GM21447 (cell line): ENCODE measurements around the gene PXDC1.

Experiments used
- ATAC-seq: cut with Tn5 transposase; IDR thresholded peaks from one replicate; pipeline ENCODE4 v1.9.1; 2021; ENCODE audit not compliant: unreplicated experiment

The PXDC1 gene, protein sequence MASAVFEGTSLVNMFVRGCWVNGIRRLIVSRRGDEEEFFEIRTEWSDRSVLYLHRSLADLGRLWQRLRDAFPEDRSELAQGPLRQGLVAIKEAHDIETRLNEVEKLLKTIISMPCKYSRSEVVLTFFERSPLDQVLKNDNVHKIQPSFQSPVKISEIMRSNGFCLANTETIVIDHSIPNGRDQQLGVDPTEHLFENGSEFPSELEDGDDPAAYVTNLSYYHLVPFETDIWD

DNA sequence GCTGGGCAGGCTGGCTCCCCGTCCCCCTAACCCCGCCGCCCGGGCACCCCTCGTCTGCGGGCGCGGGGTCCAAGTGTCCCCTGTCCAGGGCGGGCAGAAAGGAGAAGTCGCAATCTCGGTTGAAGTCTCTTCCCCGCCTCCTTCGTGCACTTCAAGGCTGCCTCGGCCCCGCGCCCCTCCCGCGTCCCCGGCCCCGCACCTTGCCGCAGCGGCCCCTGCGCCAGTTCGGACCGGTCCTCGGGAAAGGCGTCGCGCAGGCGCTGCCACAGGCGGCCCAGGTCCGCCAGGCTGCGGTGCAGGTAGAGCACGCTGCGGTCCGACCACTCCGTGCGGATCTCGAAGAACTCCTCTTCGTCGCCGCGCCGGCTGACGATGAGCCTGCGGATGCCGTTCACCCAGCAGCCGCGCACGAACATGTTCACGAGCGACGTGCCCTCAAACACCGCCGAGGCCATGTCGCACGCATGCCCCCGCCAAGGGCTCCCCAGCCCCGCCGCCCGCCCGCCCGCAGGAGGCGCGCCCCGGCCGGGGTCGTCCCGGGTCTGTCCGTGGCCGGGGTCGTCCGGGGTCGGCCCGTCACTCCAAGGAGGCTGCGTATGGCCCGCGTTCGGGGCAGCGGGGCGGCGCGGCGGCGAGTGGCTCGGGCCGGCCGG, at the start of gene PXDC1:
PXDC1 (minus strand) TSS at position 637 of the 653 bp plus-strand sequence; CDS start at position 455, 182 bp downstream.
- peak; percentile 21 for ATAC-seq

DNA sequence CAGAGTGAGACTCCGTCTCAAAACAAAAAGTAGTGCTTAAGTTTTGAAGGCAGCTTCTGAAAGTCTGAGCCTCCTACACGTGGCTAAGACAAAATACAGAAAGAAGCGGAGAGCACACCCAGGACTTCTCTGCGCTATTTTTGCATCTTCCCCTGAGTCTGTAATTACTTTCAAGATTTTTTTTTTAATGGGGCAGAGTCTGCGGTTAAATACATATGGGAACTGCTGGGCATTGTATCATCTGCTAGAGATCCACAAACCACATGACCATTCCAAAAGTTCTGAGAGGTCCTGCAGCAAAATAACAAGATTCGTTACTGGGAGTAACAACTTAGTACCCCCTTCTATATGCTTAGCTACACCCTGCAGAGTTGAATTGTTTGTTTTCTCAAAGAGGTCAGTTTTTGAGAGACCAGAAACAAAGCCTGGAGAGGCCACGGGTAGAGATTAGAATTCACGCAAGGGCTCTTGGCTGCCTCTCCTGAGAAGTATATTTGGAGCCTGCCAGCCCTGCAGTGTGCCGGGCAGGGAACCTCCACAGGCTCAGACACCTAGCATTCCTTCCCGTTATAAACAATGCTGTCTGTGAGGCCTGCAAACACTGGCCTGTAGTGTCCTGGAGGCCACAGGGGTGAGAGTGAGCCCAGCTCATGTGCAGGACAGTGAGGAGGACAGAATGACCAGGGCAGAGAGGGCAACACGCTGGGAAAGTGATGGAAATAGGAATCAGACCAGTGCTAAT, 49.5 kb upstream of the PXDC1 start:
- ATAC-seq, result no peak

DNA sequence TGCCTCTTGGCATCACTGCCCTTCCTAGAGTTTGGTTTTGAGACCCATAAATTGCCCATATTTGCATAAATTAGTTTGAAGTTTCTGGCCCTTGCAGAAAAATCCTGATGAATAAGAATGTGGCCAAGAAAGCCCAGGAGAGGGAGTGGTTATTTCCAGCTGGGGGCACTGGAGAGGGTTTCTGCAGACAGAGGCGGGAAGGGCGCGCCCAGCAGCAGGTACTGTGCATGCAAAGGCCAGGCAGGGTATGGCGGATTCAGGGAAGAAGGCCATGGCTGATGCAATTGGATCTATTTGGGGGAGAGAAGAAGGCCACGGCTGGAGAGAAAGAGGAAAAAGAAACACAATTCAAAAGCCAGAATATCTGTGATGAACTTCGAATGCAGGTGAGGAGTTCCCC, 48.2 kb upstream of the PXDC1 start:
- ATAC-seq, result no peak

DNA sequence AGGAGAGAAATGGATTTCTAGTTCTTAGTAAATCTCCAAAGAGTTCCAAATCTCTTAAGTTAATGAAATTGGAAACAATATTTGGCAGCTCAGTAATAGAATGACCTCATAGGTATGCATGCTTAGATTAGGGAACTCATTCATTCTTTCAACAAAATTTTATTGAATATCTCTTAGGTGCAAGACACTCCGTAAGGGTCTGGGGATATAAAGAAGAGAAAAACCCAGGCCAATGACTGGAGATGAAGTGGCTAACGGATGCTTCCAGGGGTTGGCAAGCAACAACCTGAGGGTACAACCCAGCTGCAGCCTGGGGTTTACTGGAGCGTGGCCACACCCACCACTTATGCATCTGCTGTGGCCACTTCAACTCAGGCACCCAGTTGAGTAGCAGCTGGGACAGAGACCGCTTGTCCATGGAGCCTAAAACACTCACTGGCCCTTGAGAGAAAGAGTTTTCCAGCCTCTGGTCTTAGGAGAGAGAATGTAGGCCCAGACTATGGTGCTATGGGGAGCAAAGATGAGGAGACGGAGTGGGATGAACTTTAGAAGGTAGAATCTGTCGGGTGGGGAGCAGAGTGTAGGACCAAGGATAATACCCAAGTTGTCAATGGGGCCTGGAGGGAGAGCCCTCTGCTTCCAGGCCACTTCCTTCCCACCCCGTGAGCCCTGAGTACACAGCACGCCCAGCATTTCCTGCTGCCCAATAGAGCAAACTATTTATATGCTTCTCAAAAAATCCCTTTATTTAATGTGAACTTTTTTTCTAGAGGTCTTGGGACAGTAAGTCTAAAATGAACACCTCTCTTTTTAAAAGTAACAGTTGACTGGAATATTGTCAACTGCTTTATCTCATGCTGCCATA, 46.8 kb upstream of the PXDC1 start:
- ATAC-seq, result no peak

DNA sequence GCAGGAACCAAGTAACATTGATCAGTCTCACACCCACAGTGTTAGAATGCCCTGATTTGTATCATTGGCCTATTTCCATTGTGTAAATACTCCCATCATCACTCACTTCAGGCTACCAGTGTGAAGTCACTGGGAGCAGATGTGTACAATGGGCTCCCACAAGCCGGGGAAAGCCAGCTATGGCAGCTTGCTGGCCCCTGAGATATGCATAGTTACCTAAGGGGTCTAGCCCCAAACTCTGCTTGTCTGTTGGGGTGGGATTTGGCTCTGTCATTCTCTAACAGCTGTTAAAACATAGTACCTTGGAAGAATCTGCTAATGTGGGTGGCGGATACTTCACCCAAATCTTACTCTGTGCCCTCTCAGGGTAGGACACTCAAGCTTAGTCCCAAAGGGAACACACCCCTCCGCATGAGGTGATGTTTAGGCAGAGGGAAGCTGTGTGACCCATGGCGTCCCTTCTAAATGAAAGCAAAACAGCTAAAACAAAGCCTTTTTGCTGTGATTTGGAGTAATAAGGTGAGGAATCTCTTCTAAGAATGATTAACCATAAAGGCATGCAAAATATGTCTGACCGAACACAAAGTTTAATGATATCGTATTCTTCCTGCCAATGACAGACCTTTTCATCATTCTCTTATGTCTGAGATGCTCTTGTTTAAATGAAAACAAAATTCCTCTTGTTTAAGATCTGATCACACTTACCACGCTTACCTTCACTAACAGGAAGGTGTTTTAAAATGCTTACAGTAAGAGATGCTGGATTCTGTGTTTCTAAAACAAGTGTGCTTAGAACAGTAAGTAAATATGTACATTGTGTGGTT, 45.9 kb upstream of the PXDC1 start:
- no peak for ATAC-seq

DNA sequence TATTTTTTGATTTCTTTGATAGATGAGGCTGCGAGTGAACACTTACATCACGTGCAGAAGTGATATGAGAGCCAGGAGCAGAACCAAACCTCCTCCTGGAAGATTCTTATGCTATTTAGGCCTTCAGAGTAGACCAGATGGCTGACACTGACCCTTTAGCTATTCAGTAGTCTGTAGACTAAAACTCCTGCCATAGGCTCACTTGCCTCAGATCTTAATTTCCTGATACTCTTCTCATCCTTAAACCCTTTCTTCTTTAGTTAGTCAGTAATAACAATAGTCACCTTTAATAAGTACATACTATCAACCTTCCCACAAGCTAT, 45.2 kb upstream of the PXDC1 start:
- ATAC-seq, result no peak

DNA sequence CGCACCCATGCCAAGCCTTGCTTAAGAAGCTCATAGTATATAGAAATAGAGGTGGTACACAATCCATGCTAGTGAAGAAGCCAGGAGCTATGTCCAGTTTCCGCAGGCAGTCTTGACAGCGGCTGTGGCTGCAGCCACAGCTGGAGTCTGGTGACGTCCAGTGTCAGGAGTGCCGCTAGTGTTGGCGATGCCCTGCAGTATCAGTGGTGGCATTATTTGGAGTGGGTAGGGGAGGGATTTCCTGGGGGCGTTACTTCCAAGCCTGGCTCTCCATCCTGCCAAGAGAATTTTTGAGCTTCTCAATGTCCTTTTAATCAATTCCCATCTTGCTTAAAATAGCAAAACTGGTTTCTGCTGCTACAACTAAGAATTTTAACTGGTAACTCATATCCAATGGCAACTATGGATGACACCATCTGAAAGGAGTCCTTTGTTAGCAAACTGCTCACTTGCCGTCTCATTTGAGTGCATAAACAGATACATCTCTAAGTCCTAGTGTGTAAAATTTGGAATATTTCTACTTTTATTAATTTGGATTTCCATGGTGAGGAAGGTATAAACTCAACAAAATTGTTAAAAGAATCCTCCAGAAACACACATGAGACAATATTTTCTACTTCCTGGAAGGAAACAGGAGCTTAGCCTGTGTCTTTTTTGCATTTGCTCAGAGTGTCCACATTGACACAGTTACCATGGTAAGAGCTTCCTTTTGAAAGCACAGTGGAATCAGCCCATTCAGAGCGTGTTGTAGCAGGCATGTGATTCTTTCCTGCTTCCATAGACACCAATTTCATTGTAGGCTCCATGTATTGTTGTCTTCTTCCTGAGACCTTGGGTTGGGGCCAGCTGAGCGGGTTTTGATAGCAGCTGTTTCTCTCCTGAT, 44.6 kb upstream of the PXDC1 start:
- ATAC-seq, result no peak

DNA sequence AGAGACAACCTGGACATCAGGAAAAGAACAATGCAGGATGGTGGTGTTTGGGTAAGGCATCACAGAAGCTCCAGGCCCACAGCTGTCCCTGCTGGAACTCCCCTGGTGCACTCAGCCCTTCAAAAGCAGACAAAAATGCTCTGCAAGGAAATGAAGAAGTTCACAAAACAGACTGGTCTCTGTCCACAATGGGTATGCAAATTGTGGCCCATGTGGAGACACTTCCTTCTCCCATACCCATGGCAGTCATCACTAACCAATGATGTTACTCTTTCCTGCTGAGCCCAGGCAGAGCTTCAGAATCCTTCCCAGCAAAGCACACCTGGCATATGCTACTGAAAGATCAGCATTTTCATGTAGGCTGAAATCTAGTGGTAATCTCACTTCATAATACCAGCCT, 42.6 kb upstream of the PXDC1 start:
- peak; percentile 80 for ATAC-seq

DNA sequence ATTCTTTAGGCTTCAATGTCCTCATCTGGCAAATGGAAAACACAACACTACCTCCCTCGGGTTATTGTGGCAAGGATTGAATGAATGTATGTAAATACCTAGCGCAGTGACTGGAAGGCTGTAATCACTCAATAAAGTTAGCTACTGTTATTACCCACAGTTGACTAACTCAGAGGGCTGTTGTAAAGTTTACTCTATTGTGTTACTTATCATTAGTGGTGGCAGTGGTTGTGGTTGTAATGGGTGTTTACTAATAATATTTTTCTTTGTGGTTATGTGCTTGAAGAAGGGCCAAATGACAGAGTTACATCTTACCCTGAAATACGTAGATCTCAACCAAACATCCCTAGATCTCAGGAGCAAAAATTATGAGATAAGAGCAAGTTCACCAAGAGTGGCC, 42.0 kb upstream of the PXDC1 start:
- ATAC-seq, result peak; percentile 32

DNA sequence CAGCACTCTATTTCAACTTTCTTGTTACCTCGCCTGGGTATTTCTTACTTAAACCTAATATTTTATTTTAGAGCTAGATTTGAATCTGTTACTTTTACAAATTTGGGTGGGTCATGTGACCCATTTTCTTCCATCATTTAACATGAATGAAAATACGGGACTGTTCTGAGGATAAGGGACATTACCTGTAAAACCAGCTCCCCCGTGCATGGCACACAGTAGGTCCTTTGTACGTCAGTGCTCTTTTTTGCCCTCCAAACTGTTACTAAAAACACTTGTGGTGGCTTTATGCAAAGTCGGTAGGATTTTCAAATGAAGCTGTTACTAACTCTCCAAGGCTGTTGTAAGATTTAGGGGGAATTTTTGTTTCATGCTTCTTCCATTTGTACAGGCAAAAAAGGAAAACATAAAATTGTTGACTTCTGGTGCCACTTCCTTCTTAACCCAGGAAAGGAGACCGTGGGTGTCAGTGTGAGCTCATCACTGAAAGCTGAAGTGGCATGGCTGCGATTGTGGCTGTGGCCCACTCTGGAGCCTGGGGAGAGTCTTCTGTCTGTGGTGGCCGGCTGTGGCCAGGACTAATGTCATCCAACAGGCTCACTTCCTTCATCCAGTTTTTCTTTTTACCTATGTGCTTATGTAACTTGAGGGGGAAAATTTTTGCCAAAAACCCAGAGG, 40.2 kb upstream of the PXDC1 start:
- no peak for ATAC-seq

DNA sequence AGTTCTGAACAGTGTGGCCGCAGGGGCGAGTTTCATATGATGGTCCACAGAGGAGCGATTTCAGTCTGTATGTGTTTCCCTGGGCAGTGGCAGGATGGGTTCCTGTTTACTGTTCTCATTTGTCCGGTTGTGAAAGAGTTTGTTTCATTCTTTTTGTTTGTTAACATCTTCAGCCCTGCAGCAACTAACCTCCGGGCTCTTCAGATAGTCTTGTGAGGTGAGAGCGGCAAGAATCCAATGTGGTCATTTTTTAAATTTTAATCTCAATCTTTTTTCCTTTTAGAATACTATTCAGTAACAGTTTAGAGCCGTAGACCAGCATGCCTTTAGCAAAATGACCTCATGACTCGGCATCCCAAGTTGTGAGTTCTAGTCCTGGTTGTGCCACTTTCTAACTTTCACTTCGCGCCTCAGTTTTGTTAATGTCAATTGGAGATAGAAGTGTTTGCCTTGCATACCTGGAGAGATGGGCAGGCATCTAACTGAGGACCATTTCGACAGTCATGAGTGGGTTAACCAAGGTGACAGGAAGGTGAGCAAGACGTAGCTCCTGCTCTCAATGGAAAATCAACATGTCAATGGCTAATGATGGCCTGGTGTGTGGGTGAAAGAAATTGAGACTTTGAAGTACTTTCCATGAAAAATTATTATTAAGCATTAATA, 38.5 kb upstream of the PXDC1 start:
- ATAC-seq, result no peak

DNA sequence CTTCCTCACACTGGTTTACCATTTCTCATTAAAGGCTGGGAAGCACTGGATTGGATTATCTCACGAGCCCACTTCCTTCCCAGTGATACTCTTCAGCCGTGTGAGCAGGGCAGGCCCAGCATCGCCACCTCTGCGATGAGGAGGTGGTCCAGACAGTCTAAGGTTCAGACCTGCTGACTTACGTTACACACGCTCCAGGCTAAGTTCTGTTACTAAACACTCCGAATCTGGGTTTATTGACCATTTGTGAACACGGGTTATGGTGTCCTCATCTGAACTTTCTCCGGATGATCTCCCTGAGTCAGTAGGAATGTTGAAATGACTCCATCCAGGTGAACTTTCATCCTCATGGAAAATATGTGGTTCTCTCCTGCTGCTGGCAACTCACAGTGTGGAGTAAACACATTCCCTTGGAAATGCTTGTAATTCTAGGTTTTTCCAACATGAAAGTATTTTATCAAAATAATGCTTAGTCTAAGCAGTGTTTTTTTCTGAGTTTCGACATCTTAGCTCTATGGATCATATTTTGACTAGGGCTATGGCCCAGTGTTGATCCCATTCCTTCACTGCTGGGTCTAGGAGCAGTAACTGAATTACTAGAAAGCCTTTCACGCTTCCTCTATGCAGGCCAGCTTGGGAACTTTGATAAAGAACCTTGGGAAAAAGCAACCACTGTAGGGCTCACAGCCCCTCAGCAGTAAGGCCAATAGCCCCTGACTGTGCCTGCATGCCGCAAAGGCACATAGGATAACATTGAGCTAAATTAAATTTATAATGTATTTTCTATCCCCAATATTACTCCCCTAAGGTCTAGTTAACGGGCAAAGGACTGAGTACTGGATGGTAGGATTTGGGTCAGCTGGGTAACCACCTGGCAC, 37.7 kb upstream of the PXDC1 start:
- ATAC-seq, result no peak

DNA sequence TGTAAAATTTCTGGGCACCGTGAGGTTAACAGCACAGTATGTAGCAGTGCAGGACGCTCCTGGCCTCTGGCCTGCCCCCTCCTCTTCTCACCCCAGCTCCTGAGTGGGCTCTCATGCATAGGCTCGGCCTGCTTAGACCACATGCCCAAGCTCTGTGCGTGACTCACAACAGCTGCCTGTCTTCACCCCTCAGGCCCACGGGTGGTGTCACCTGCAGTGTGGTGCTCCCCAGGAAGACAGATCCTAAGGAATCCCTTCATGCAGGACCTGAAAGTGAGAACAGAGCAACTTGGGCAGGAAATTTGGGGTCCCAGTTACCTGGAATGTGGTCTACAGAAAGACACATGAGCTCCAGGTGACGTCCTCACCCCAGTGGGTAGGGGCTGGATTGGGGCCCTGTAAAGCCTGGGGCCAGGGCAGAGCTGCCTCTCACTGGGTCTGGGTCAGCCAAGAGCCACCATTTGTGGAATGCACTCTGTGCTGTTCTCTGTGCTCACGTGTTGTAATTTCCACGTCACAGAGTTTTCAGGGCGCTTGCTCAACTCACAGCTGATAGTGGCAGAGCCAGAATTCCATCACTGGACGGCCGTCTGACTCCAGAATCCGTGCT, 37.0 kb upstream of the PXDC1 start:
- no peak for ATAC-seq

DNA sequence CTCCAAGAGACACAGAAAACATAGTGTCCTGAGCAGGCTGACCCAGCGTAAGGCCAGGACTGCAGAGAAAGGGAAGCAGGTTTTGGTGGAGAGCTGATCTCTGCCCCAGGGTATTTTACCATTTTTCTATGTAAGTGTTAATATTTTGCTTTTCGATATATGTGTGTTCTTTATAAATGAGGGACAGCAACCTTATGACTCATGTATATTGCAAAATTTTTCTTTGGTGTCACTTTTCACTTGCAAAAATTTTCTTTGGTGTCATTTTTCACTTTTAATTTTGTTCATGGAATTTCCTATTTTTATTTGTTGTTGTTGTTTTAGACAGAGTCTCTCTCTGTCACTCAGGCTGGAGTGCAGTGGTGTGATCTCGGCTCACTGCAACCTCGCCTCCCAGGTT, 34.6 kb upstream of the PXDC1 start:
- no peak for ATAC-seq

DNA sequence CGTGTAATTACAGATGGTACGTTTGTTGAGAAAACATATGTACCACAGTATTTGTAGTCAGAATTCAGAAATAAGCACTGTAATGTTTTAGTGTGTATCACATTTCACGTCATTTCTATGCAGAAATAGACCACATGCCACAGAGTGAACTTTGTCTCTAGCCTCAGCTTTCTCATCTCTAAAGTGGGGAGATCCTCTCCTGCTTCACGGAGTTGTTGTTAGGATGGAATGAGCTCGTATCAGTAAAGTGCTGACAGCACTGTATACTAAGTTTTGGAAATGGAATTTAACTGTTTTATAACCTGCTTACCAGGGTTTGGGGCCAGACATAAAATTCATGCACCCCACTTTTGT, 34.2 kb upstream of the PXDC1 start:
- no peak for ATAC-seq

DNA sequence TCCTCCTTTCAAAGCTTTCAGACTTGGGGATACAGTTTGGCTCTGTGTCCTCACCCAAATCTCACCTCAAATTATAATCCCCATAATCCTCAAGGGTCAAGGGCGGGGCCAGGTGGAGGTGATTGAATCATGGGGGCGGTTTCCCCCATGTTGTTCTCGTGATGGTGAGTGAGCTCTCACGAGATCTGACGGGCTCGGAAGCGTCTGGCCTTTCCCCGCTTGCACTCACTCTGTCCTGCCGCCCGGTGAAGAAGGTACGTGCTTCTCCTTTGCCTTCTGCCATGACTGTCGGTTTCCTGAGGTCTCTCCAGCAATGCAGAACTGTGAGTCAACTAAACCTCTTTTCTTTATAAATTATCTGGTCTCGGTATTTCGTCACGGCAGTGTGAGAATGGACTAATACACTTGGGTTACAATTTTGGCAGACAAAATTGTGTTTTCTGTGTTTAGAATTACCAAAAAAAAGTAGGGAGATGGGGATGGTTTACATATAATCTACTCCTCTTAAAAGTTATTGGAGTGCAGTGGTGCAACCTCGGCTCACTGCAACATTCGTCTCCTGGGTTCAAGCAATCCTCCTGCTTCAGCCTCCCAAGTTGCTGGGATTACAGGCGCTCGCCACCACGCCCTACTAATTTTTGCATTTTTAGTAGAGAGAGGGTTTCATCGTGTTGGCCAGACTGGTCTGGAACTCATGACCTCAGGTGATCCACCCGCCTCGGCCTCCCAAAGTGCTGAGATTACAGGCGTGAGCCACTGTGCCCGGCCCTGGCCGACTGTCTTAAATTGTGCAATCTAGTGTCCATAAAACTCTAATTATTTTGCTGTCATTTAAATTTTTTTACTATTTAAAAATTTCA, 33.6 kb upstream of the PXDC1 start:
- ATAC-seq, result no peak
